H1 (cell line): ENCODE results near the gene ABLIM1.

Experiments used
- ASH2L ChIP-seq: fragments of 200-600, 300-600 bp; sonication (generic); IDR thresholded peaks from one replicate; pipeline ENCODE4 v1.7.1; 2017; ENCODE audit warnings: low read length
- CTCF ChIP-seq, 3 experiments: IDR thresholded peaks; 1 replicate in 2 of 3; 2 replicates in 1 of 3; pipeline versions ENCODE4 v1.5.1 to v1.6.1; 2011; ENCODE audit warnings: low read length in 3 of 3, mild to moderate bottlenecking in 3 of 3, inconsistent platforms in 2 of 3, low read depth in 1 of 3, moderate library complexity in 1 of 3; ENCODE audit not compliant: insufficient read depth in 1 of 3; ENCODE audit errors: control extremely low read depth in 1 of 3
- EZH2 ChIP-seq: fragments of 200-600 bp; sonication (generic); IDR thresholded peaks from 2 replicates; pipeline ENCODE4 v1.7.1; 2012; ENCODE audit warnings: low read depth, mild to moderate bottlenecking, moderate library complexity, low read length, inconsistent platforms; ENCODE audit not compliant: severe bottlenecking
- KDM1A ChIP-seq: fragments of 200-600, 300-600 bp; sonication (generic); IDR thresholded peaks from 2 replicates; pipeline ENCODE4 v1.7.1; 2016; ENCODE audit warnings: mild to moderate bottlenecking, low read length, borderline replicate concordance
- MAX ChIP-seq: IDR thresholded peaks from 2 replicates; pipeline ENCODE4 v1.6.1; 2012; ENCODE audit warnings: inconsistent platforms
- POLR2A ChIP-seq, 2 experiments: IDR thresholded peaks; 1 replicate in 1 of 2; 2 replicates in 1 of 2; pipeline ENCODE4 v1.6.1; 2011; ENCODE audit warnings: low read depth in 2 of 2, low read length in 2 of 2, mild to moderate bottlenecking in 2 of 2; ENCODE audit errors: control extremely low read depth in 1 of 2
- RAD21 ChIP-seq, 2 experiments: IDR thresholded peaks in 1 of 2; conservative IDR thresholded peaks in 1 of 2; 2 replicates each; pipeline ENCODE4 v1.6.1; 2011; ENCODE audit warnings: low read depth in 2 of 2, low read length in 2 of 2, improper control_type of control experiment in 1 of 2, inconsistent platforms in 1 of 2, mild to moderate bottlenecking in 1 of 2, moderate library complexity in 1 of 2
- SRF ChIP-seq: IDR thresholded peaks from 2 replicates; pipeline ENCODE4 v1.6.1; 2011; ENCODE audit warnings: mild to moderate bottlenecking, low read depth, low read length, moderate library complexity
- SUZ12 ChIP-seq: fragments of 200-600 bp; sonication (generic); IDR thresholded peaks from 2 replicates; pipeline ENCODE4 v1.6.1; 2012; ENCODE audit warnings: mild to moderate bottlenecking, inconsistent platforms, low read length, moderate library complexity, mixed read lengths
- TBP ChIP-seq: IDR thresholded peaks from 2 replicates; pipeline ENCODE4 v1.6.1; 2011; ENCODE audit warnings: low read depth, low read length, improper control_type of control experiment

DNA sequence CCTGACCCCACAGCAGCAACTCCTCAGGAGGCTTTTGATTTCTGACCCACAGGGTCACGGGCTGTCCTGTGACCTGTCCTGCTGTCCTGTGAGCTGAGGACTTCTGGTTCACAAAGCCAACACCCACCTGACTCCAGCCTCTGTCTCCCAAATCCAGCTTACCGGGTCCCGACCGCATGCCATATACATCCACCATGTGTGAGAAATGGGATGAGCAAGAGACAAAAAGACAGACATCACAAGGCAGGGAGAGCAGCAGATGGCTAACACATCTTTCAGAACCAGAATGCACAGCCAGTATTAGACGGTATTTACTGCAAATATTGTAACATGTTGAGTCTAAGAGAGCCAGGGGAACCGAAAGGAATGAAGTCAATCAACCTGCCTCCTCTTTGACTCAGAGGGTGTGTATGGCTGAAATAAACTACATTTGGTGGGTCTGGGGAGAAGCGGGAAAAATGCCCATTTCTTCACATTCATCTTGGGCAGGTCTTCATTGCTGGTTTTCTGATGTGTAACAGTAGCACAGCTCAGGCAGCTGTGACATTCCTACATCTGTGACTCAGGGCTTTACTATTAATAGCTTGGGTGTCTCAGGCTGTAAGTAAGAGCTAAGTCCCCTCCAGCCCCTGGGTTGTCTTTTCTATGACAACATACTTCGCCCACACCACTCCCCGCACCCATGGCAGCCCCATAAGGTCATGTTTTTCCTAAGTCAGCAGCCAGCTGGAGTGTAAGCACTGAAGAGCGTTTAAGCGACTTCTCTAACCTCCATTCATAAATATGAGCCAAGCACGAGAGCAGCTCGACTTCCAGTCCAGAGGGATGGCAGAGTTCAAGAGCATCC is 25.0 kb downstream of the ABLIM1 start:
- TF ChIP-seq CTCF (IDR thresholded peaks at IDR 0.05; ENCODE audit: control extremely low read depth in 1 of 3, insufficient read depth in 1 of 3, low read depth in 1 of 3, low read length in 3 of 3) = no peak
- TF ChIP-seq SUZ12 = no peak
- no peak for TF ChIP-seq POLR2A (IDR thresholded peaks at IDR 0.05; ENCODE audit: control extremely low read depth in 1 of 2, low read depth in 2 of 2, low read length in 2 of 2)
- TF ChIP-seq KDM1A = no peak
- TF ChIP-seq ASH2L = no peak
- no peak for TF ChIP-seq SRF
- no peak for TF ChIP-seq TBP
- TF ChIP-seq EZH2 = no peak
- no peak for TF ChIP-seq RAD21 (IDR thresholded peaks at IDR 0.05 in 1 of 2, conservative IDR thresholded peaks at IDR 0.05 in 1 of 2; ENCODE audit: low read depth in 2 of 2, low read length in 2 of 2)
- TF ChIP-seq MAX = no peak
